HL-60 (cell line): ENCODE data around the gene MRPL22.
"Not testable (repeated sequence)": the region's sequence is repeated elsewhere in the genome, so short reads cannot be mapped to it uniquely, and the experiment has no call there.

Source experiments
- DNase-seq, 2 experiments: peaks; one replicate each; pipeline ENCODE4 v3.0.0-alpha.2; 2010 to 2020; ENCODE audit warnings: low read depth in 1 of 2, low spot score in 1 of 2
- H3K27ac ChIP-seq: fragments of 250-450 bp; sonication (Bioruptor Pico); replicated peaks from 2 replicates; pipeline ENCODE4 v1.5.1; 2020; ENCODE audit warnings: mild to moderate bottlenecking, moderate library complexity
- H3K27me3 ChIP-seq: fragments of 250-450 bp; sonication (Bioruptor Pico); 2 replicates; pipeline ENCODE4 v1.5.1; 2021; ENCODE audit warnings: mild to moderate bottlenecking, moderate library complexity; ENCODE audit not compliant: insufficient read depth, poor library complexity, severe bottlenecking
- H3K4me3 ChIP-seq: replicated peaks from 2 replicates; pipeline ENCODE4 v1.5.1; 2011; ENCODE audit warnings: mild to moderate bottlenecking, control low read depth, low read length; ENCODE audit not compliant: insufficient read depth
- GABPA ChIP-seq: IDR thresholded peaks from 2 replicates; pipeline ENCODE4 v1.6.1; 2012; ENCODE audit warnings: low read depth
- POLR2AphosphoS5 ChIP-seq: IDR thresholded peaks from 2 replicates; pipeline ENCODE4 v1.6.1; 2012; ENCODE audit warnings: low read depth
- SPI1 ChIP-seq: IDR thresholded peaks from 2 replicates; pipeline ENCODE4 v1.6.1; 2012; ENCODE audit warnings: low read depth, mild to moderate bottlenecking, borderline replicate concordance
- TF ChIP-seq, protein P1 (sequence below): IDR thresholded peaks from 2 replicates; pipeline ENCODE4 v1.6.1; 2012; ENCODE audit warnings: low read depth; ENCODE audit not compliant: insufficient replicate concordance
- TF ChIP-seq, protein P2 (sequence below): IDR thresholded peaks from one replicate; pipeline ENCODE4 v1.5.1; 2011; ENCODE audit warnings: low read length, control low read depth, inconsistent platforms; ENCODE audit not compliant: insufficient read depth

Gene MRPL22

GRCh38 chr5:154900066-154900465 is 40.8 kb upstream of the MRPL22 start:
- no peaks in the 10 kb centered on the region for H3K27me3 ChIP-seq
- H3K27ac ChIP-seq: no peak overlapping the region
- TF ChIP-seq, protein P1, sequence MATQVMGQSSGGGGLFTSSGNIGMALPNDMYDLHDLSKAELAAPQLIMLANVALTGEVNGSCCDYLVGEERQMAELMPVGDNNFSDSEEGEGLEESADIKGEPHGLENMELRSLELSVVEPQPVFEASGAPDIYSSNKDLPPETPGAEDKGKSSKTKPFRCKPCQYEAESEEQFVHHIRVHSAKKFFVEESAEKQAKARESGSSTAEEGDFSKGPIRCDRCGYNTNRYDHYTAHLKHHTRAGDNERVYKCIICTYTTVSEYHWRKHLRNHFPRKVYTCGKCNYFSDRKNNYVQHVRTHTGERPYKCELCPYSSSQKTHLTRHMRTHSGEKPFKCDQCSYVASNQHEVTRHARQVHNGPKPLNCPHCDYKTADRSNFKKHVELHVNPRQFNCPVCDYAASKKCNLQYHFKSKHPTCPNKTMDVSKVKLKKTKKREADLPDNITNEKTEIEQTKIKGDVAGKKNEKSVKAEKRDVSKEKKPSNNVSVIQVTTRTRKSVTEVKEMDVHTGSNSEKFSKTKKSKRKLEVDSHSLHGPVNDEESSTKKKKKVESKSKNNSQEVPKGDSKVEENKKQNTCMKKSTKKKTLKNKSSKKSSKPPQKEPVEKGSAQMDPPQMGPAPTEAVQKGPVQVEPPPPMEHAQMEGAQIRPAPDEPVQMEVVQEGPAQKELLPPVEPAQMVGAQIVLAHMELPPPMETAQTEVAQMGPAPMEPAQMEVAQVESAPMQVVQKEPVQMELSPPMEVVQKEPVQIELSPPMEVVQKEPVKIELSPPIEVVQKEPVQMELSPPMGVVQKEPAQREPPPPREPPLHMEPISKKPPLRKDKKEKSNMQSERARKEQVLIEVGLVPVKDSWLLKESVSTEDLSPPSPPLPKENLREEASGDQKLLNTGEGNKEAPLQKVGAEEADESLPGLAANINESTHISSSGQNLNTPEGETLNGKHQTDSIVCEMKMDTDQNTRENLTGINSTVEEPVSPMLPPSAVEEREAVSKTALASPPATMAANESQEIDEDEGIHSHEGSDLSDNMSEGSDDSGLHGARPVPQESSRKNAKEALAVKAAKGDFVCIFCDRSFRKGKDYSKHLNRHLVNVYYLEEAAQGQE: no peak
- TF ChIP-seq GABPA (no peak), SPI1 (no peak), POLR2AphosphoS5 (no peak)
- TF ChIP-seq, protein P2, sequence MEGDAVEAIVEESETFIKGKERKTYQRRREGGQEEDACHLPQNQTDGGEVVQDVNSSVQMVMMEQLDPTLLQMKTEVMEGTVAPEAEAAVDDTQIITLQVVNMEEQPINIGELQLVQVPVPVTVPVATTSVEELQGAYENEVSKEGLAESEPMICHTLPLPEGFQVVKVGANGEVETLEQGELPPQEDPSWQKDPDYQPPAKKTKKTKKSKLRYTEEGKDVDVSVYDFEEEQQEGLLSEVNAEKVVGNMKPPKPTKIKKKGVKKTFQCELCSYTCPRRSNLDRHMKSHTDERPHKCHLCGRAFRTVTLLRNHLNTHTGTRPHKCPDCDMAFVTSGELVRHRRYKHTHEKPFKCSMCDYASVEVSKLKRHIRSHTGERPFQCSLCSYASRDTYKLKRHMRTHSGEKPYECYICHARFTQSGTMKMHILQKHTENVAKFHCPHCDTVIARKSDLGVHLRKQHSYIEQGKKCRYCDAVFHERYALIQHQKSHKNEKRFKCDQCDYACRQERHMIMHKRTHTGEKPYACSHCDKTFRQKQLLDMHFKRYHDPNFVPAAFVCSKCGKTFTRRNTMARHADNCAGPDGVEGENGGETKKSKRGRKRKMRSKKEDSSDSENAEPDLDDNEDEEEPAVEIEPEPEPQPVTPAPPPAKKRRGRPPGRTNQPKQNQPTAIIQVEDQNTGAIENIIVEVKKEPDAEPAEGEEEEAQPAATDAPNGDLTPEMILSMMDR: no peak
- H3K4me3 ChIP-seq: no peak overlapping the region
- DNase-seq: no peak

GRCh38 chr5:154901276-154901675 is 39.6 kb upstream of the MRPL22 start:
- DNase-seq: no peak
- Histone ChIP-seq H3K4me3 (no peak overlapping the region), H3K27ac (no peak overlapping the region), H3K27me3 (no peaks in the 10 kb centered on the region)
- no peak for TF ChIP-seq GABPA
- TF ChIP-seq POLR2AphosphoS5: no peak
- TF ChIP-seq, protein P2: no peak
- TF ChIP-seq, protein P1: no peak
- TF ChIP-seq SPI1: no peak

DNA sequence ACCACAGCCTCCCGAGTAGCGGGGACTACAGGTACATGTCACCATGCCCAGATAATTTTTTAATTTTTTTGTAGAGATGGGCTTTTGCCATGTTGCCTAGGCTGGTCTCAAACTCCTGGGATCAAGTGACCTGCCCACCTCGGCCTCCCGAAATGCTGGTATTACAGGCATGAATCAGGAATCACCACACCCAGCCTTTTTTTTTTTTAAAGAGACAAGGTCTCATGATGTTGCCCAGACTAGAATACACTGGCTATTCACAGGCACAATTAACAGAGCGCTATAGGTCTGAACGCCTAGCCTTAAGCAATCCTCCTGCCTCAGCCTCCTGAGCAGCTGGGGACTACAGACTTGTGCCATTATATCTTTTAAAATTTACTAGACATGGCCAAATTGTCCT is 39.0 kb upstream of the MRPL22 start:
- Histone ChIP-seq H3K27me3 (no peaks in the 10 kb centered on the region), H3K4me3 (no peak overlapping the region), H3K27ac (no peak overlapping the region)
- no peak for TF ChIP-seq SPI1
- no peak for TF ChIP-seq POLR2AphosphoS5
- no peak for TF ChIP-seq GABPA
- TF ChIP-seq, protein P2: no peak
- TF ChIP-seq, protein P1: no peak
- DNase-seq: no peak

- H3K27ac ChIP-seq, DNase-seq, H3K27me3 ChIP-seq, H3K4me3 ChIP-seq: not testable (repeated sequence)
Measured at GRCh38 chr5:154905601-154906000, 35.3 kb upstream of the MRPL22 start.
